IPS DF 19.7 (cell line): ENCODE data around the gene RPS16.

Source experiments
- DNase-seq: peaks from one replicate; pipeline ENCODE4 v3.0.0-alpha.2; 2013; ENCODE audit warnings: low read depth, low spot score

Gene RPS16

GRCh38 chr19:39449116-39449797 is 13.5 kb upstream of the RPS16 start:
- DNase-seq, result no peak

- DNase-seq, result no peak
Measured at GRCh38 chr19:39448271-39448670, 12.5 kb upstream of the RPS16 start.

GRCh38 chr19:39446365-39447084 is 10.8 kb upstream of the RPS16 start:
- no peak for DNase-seq

GRCh38 chr19:39445196-39446111 is 9.7 kb upstream of the RPS16 start, which contains the start of gene SUPT5H:
SUPT5H (plus strand) TSS chr19:39445582; CDS start chr19:39445891, 309 bp downstream.
- peak; percentile 93 for DNase-seq

- DNase-seq, result no peak
Measured at GRCh38 chr19:39444598-39445195, 8.9 kb upstream of the RPS16 start.

GRCh38 chr19:39438270-39438934 is 2.7 kb upstream of the RPS16 start:
- no peak for DNase-seq

GRCh38 chr19:39436350-39436716 is 584 bp upstream of the RPS16 start:
- no peak for DNase-seq

GRCh38 chr19:39434123-39435076 is 1.3 kb downstream of the RPS16 start:
- no peak for DNase-seq

- no peak for DNase-seq
Measured at GRCh38 chr19:39433480-39434079, 2.2 kb downstream of the RPS16 start.

GRCh38 chr19:39432677-39433025 is 3.1 kb downstream of the RPS16 start:
- no peak for DNase-seq

GRCh38 chr19:39430675-39431593 is 4.8 kb downstream of the RPS16 start:
- no peak for DNase-seq

GRCh38 chr19:39428283-39429112 is 7.3 kb downstream of the RPS16 start:
- DNase-seq, result no peak

- DNase-seq, result no peak
Measured at GRCh38 chr19:39427707-39428106, 8.0 kb downstream of the RPS16 start.

GRCh38 chr19:39426170-39426569 is 9.6 kb downstream of the RPS16 start:
- no peak for DNase-seq

- no peak for DNase-seq
Measured at GRCh38 chr19:39425744-39426143, 10.0 kb downstream of the RPS16 start.

- no peak for DNase-seq
Measured at GRCh38 chr19:39424934-39425333, 10.8 kb downstream of the RPS16 start.

GRCh38 chr19:39423258-39424086 is 12.3 kb downstream of the RPS16 start:
- no peak for DNase-seq
